ENCODE results near the gene UGT1A8. TPM values are rescaled to one million over a fixed set of nuclear protein-coding genes. Genes with fewer than 3 reads are reported as not detected.
"Not testable (repeated sequence)": the region's sequence is repeated elsewhere in the genome, so short reads cannot be mapped to it uniquely, and the experiment has no call there.

The UGT1A8 gene
- total and polyA plus RNA-seq, 2 donors (not counting 1 experiment from before 2014, with no cell fraction given): not detected

DNA sequence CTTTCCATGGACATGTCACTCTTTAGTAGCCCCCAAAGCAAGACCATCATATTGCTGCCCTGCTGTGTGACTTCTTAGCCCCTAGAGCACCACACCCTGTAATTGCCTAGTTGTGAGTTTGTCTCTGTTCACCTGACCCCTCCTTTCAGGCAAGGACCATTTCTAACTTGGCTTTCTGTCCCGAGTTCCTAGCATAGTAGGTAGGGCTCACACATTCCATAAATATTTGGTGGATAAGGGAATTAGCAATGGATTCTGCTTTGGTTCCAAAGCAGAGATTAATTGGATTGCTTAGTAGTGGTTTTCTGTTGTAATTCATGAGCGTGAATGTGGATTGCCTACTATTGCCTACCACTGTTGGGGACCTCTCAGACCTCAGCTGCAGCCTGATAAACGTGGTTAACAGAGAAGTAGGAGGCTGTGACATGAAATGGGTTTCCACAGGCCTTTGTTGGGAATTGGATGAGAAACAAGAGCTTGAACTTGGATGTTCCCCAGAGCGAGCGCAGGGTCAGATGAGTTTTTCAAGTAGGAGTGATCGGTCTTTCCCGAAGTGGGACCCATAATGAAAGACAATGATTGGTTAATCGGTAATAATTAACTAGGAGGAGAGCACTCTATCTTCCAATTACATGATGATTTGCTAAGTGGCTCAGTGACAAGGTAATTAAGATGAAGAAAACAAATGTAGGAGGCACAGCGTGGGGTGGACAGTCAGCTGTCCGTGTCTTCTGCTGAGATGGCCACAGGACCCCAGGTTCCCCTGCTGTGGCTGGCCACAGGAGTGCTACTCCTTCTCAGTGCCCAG, 129.2 kb downstream of the UGT1A8 start:
- no peak overlapping the region for H3K9ac ChIP-seq (ENCODE audit: insufficient read depth, low read length)
- no peaks in the 10 kb centered on the region for H3K9me3 ChIP-seq (ENCODE audit: control insufficient read depth, insufficient read depth, low read depth, low read length)
- no peaks in the 10 kb centered on the region for H3K4me1 ChIP-seq (ENCODE audit: control insufficient read depth, extremely low read depth, insufficient read depth, low read length)
- no peak overlapping the region for H3K4me2 ChIP-seq (ENCODE audit: extremely low read depth, insufficient read depth, low read length)
- H3K36me3 ChIP-seq (ENCODE audit: control insufficient read depth, insufficient read depth, low read length): no peaks in the 10 kb centered on the region
- no peaks in the 10 kb centered on the region for H3K27me3 ChIP-seq (ENCODE audit: control insufficient read depth, insufficient read depth, low read length)
- no peak overlapping the region for H3K4me3 ChIP-seq (replicated peaks in 1 of 4; ENCODE audit: control extremely low read depth in 1 of 4, insufficient read depth in 1 of 4, low read depth in 3 of 4, low read length in 4 of 4)
- no peaks in the 10 kb centered on the region for H3K79me2 ChIP-seq (ENCODE audit: control insufficient read depth, insufficient read depth, low read length)
- peak in 1 of 2 donors; percentile 78 for DNase-seq (ENCODE audit: low read depth in 2 of 2)
- TF ChIP-seq, protein P1, sequence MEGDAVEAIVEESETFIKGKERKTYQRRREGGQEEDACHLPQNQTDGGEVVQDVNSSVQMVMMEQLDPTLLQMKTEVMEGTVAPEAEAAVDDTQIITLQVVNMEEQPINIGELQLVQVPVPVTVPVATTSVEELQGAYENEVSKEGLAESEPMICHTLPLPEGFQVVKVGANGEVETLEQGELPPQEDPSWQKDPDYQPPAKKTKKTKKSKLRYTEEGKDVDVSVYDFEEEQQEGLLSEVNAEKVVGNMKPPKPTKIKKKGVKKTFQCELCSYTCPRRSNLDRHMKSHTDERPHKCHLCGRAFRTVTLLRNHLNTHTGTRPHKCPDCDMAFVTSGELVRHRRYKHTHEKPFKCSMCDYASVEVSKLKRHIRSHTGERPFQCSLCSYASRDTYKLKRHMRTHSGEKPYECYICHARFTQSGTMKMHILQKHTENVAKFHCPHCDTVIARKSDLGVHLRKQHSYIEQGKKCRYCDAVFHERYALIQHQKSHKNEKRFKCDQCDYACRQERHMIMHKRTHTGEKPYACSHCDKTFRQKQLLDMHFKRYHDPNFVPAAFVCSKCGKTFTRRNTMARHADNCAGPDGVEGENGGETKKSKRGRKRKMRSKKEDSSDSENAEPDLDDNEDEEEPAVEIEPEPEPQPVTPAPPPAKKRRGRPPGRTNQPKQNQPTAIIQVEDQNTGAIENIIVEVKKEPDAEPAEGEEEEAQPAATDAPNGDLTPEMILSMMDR (conservative IDR thresholded peaks at IDR 0.05 in 1 of 2, IDR thresholded peaks at IDR 0.05 in 1 of 2; ENCODE audit: low read depth in 1 of 2, low read length in 2 of 2): no peak
- no peak for TF ChIP-seq EZH2 (IDR thresholded peaks at IDR 0.05; ENCODE audit: low read length, missing control alignments)
- H4K20me1 ChIP-seq (ENCODE audit: control insufficient read depth, extremely low read depth, insufficient read depth, low read length): no peaks in the 10 kb centered on the region
- H2AFZ ChIP-seq (ENCODE audit: low read length): no peak overlapping the region
- no peak overlapping the region for H3K27ac ChIP-seq (ENCODE audit: insufficient read depth, low read length)

DNA sequence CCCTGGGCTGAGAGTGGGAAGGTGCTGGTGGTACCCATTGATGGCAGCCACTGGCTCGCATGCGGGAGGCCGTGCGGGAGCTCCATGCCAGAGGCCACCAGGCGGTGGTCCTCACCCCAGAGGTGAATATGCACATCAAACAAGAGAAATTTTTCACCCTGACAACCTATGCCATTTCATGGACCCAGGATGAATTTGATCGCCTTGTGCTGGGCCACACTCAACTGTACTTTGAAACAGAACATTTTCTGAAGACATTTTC, 129.8 kb downstream of the UGT1A8 start:
- Histone ChIP-seq H3K79me2 (ENCODE audit: control insufficient read depth, insufficient read depth, low read length) (no peaks in the 10 kb centered on the region), H3K36me3 (ENCODE audit: control insufficient read depth, insufficient read depth, low read length) (no peaks in the 10 kb centered on the region), H2AFZ (ENCODE audit: low read length) (no peak overlapping the region), H3K27me3 (ENCODE audit: control insufficient read depth, insufficient read depth, low read length) (no peaks in the 10 kb centered on the region), H3K4me1 (ENCODE audit: control insufficient read depth, extremely low read depth, insufficient read depth, low read length) (no peaks in the 10 kb centered on the region), H3K9ac (ENCODE audit: insufficient read depth, low read length) (no peak overlapping the region), H3K4me2 (ENCODE audit: extremely low read depth, insufficient read depth, low read length) (no peak overlapping the region), H3K4me3 (replicated peaks in 1 of 4; ENCODE audit: control extremely low read depth in 1 of 4, insufficient read depth in 1 of 4, low read depth in 3 of 4, low read length in 4 of 4) (no peak overlapping the region), H3K27ac (ENCODE audit: insufficient read depth, low read length) (no peak overlapping the region), H4K20me1 (ENCODE audit: control insufficient read depth, extremely low read depth, insufficient read depth, low read length) (no peaks in the 10 kb centered on the region), H3K9me3 (ENCODE audit: control insufficient read depth, insufficient read depth, low read depth, low read length) (no peaks in the 10 kb centered on the region)
- DNase-seq (ENCODE audit: low read depth in 2 of 2): no peak
- TF ChIP-seq EZH2 (IDR thresholded peaks at IDR 0.05; ENCODE audit: low read length, missing control alignments): no peak
- TF ChIP-seq, protein P1 (conservative IDR thresholded peaks at IDR 0.05 in 1 of 2, IDR thresholded peaks at IDR 0.05 in 1 of 2; ENCODE audit: low read depth in 1 of 2, low read length in 2 of 2): no peak

DNA sequence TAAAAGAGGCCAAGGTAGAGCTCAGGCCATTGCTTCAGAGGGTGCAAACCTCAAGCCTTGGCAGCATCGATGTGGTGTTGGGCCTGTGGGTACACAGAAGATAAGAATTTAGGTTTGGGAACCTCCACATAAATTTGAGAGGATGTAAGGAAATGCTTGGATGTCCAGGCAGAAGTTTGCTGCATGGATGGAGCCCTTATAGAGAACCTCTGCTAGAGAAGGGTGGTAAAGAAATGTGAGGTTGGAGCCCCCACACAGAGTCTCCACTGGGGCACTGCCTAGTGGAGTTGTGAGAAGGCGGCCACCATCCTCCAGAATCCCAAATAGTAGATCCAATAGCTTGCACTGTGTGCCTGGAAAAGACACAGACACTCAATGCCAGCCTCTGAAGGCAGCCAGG, 133.3 kb downstream of the UGT1A8 start:
- H3K27me3 ChIP-seq (ENCODE audit: control insufficient read depth, insufficient read depth, low read length); H3K79me2 ChIP-seq (ENCODE audit: control insufficient read depth, insufficient read depth, low read length); H4K20me1 ChIP-seq (ENCODE audit: control insufficient read depth, extremely low read depth, insufficient read depth, low read length); H3K9me3 ChIP-seq (ENCODE audit: control insufficient read depth, insufficient read depth, low read depth, low read length); H3K4me2 ChIP-seq (ENCODE audit: extremely low read depth, insufficient read depth, low read length); H3K4me3 ChIP-seq (replicated peaks in 1 of 4; ENCODE audit: control extremely low read depth in 1 of 4, insufficient read depth in 1 of 4, low read depth in 3 of 4, low read length in 4 of 4); DNase-seq (ENCODE audit: low read depth in 2 of 2); H3K27ac ChIP-seq (ENCODE audit: insufficient read depth, low read length); H3K36me3 ChIP-seq (ENCODE audit: control insufficient read depth, insufficient read depth, low read length); H3K4me1 ChIP-seq (ENCODE audit: control insufficient read depth, extremely low read depth, insufficient read depth, low read length); H2AFZ ChIP-seq (ENCODE audit: low read length); H3K9ac ChIP-seq (ENCODE audit: insufficient read depth, low read length): not testable (repeated sequence)

DNA sequence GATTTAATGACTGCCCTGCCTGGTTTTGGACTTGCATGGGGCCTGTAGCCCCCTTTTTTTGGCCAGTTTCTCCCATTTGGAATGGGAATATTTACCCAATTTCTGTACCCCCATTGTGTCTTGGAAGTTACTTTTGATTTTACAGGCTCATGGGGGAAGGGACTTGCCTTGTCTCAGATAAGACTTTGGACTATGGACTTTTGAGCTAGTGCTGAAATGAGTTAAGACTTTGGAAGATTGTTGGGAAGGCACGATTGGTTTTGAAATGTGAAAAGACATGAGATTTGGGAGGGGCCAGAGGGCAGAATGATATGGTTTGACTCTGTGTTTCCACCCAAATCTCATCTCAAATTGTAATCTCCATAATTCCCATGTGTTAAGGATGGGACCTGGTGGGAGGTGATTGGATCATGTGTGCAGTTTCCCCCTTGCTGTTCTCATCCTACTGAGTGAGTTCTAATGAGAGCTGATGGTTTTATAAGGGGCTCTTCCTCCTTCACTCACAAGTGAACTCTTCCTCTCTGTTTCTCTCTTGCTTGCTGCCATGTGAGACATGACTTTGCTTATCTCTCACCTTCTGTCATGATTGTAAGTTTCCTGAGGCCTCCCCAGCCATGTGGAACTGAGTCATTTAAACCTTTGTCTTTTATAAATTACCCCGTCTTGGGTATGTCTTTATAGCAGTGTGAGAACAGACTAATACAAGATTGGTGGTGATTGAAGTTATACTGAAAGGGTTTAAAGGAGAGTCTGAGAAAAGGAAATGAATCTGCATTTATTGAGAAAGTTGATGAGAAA, 134.0 kb downstream of the UGT1A8 start:
- not testable (repeated sequence) for H3K79me2 ChIP-seq (ENCODE audit: control insufficient read depth, insufficient read depth, low read length); DNase-seq (ENCODE audit: low read depth in 2 of 2); H3K27me3 ChIP-seq (ENCODE audit: control insufficient read depth, insufficient read depth, low read length); H3K9me3 ChIP-seq (ENCODE audit: control insufficient read depth, insufficient read depth, low read depth, low read length); H3K4me2 ChIP-seq (ENCODE audit: extremely low read depth, insufficient read depth, low read length); H3K4me1 ChIP-seq (ENCODE audit: control insufficient read depth, extremely low read depth, insufficient read depth, low read length); H3K36me3 ChIP-seq (ENCODE audit: control insufficient read depth, insufficient read depth, low read length); H2AFZ ChIP-seq (ENCODE audit: low read length); H3K4me3 ChIP-seq (replicated peaks in 1 of 4; ENCODE audit: control extremely low read depth in 1 of 4, insufficient read depth in 1 of 4, low read depth in 3 of 4, low read length in 4 of 4); H4K20me1 ChIP-seq (ENCODE audit: control insufficient read depth, extremely low read depth, insufficient read depth, low read length); H3K27ac ChIP-seq (ENCODE audit: insufficient read depth, low read length); H3K9ac ChIP-seq (ENCODE audit: insufficient read depth, low read length)
